Heart right ventricle (tissue), 16 donors: ENCODE results near the gene FZD2. TPM values are rescaled to one million over a fixed set of nuclear protein-coding genes. Genes with fewer than 3 reads are reported as not detected.

Experiments
- ATAC-seq, 8 donors: fragments of 200-7000 bp; cut with Tn5 transposase; one replicate each; pipeline ENCODE4 v1.9.1; 2020; ENCODE audit warnings: mild to moderate bottlenecking in 8 of 8, moderate library complexity in 8 of 8, moderate number of reproducible peaks in 1 of 8
- DNase-seq, 2 donors: peaks; one replicate each; pipeline ENCODE4 v3.0.0-alpha.2; 2020
- H3K27ac ChIP-seq, 10 donors: fragments of 200-600 bp; sonication (generic) in 2 of 10; one replicate each; pipeline versions ENCODE4 v1.5.0 to v1.8.0; 2020 to 2022; ENCODE audit warnings: mild to moderate bottlenecking in 3 of 10
- H3K27me3 ChIP-seq, 7 donors: fragments of 200-600 bp; one replicate each; pipeline ENCODE4 v1.8.0; 2021 to 2022; ENCODE audit warnings: mild to moderate bottlenecking in 2 of 7
- H3K36me3 ChIP-seq, 9 donors: fragments of 200-600 bp; sonication (generic) in 1 of 9; one replicate each; pipeline versions ENCODE4 v1.5.0 to v1.8.0; 2020 to 2022; ENCODE audit warnings: mild to moderate bottlenecking in 2 of 9
- H3K4me1 ChIP-seq, 9 donors: fragments of 200-600 bp; sonication (generic) in 1 of 9; one replicate each; pipeline versions ENCODE4 v1.5.0 to v1.8.0; 2020 to 2022; ENCODE audit warnings: mild to moderate bottlenecking in 4 of 9
- H3K4me3 ChIP-seq, 10 donors: fragments of 200-600 bp; sonication (generic) in 2 of 10; one replicate each; pipeline versions ENCODE4 v1.5.0 to v1.8.0; 2020 to 2022; ENCODE audit warnings: mild to moderate bottlenecking in 7 of 10, moderate library complexity in 2 of 10
- H3K9me3 ChIP-seq, 11 donors: fragments of 200-600 bp in 10 of 11; sonication (generic) in 2 of 11; one replicate each; pipeline versions ENCODE4 v1.5.0 to v1.8.0; 2013 to 2022; ENCODE audit warnings: mild to moderate bottlenecking in 2 of 11, control low read depth in 1 of 11, moderate library complexity in 1 of 11
- CTCF ChIP-seq, 9 donors: fragments of 200-600 bp; sonication (generic) in 2 of 9; IDR thresholded peaks; one replicate each; pipeline versions ENCODE4 v1.5.0 to v1.8.0; 2021 to 2022; ENCODE audit warnings: antibody characterized with exemption in 9 of 9, mild to moderate bottlenecking in 5 of 9, moderate library complexity in 1 of 9
- WGBS, 2 donors: extraction: QIAGEN DNeasy Blood & Tissue Kit; methylation state at CpG; one replicate each; pipeline ENCODE4 v1.1.7; 2013; ENCODE audit warnings: inconsistent platforms in 1 of 2; 5-methylcytosine and 5-hydroxymethylcytosine counted together
- intact Hi-C, 10 donors: fragments of 100-400 bp; cut with DNase I; formaldehyde crosslinking; loops; one replicate each; pipeline versions ENCODE4 v1.11.1 to v1.14.2; 2022
- polyA plus RNA-seq, 2 donors: library from polyadenylated mRNA; stranded (reverse); fragments of 200-250 nt; gene quantifications; one replicate each; pipeline ENCODE4 v1.2.3, GENCODE V29; 2013
- total RNA-seq, 10 donors: library from RNA; stranded (reverse); fragmentation: NEBNext Ultra II Directional in 3 of 10; extraction: Animal tissue kit (Norgen Biotek cat#: 25700) in 3 of 10; gene quantifications; one replicate each; pipeline versions ENCODE4 v1.2.1 to v1.2.4, GENCODE V29; 2021 to 2023
- donor health status: Arrhythmogenic right ventricular cardiomyopathy.
- donor health status: ischemic (EF 13 %, LVEDD 7.1; RV severe dilation, severe dysfunction).
- donor health status: healthy with polysubstance abuse.
- donor health status: DM: no; HTN: yes; CAD: no.
- donor health status: DM: no; HTN: no; CAD: no.
- donor health status: ischemic (EF 25% LVEDD 6.9; RV normal size, moderate dysfunction).
- donor health status: ischemic (EF 25% LVEDD 5.7; RV mildly dilated, moderate dysfunction).
- donor health status: healthy.
- donor health status: DM: yes; HTN: yes; CAD: no.
- donor health status: Ischemic cardiomyopathy.
- donor health status: ischemic (EF 35%, LVEDD 5.7; RV mildly dilated, moderate dysfunction).
- donor health status: nonischemic (EF 11% LVEDD 7.7; RV severe dilation, severe dysfunction).
- donor health status: DM: yes; HTN: yes; CAD: no.
- donor health status: PGD.
- donor health status: ischemic (EF 29% LVEDD 5.4; RV normal size, mild dysfunction).
- donor health status: nonischemic (EF 23%, LVEDD 6.1; RV moderate dilation, normal function).

The FZD2 gene
- total and polyA plus RNA-seq, 12 donors = 0.92 to 6.9 (median 3.2) TPM

DNA sequence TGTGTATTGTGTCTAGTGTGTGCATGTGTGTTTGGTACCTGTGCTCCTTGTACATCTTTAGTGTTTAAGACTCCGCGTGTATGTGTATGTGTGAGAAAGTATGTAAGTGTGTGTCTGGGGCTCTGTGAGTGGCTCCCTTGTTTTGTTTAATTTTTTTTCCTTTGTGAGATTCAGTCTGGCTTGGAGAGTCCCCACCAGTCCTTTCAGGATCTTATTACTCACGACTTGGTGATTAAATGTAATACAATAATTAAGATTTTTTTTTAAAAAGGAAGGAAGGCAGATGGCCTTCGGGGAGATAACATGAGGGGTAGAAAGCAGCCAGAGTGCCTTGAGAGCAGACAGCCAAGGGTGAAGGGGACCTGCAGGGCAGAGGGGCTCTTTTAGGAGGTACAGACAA lies 33.9 kb downstream of the FZD2 start:
- Histone ChIP-seq H3K4me3 (no peak overlapping the region), H3K27ac (no peak overlapping the region), H3K9me3 (no peaks in the 10 kb centered on the region), H3K36me3 (no peaks in the 10 kb centered on the region), H3K4me1 (peaks cover 0 to 19% (median 12%) of the 10 kb centered on the region in 9 donors), H3K27me3 (peaks cover 0 to 9% (median 0%) of the 10 kb centered on the region in 7 donors)
- WGBS, 2 donors = 64 to 73% methylated on average over 4 of the region's 4 CpGs
- no peak for TF ChIP-seq CTCF (IDR thresholded peaks at IDR 0.05)
- DNase-seq = no peak
- intact Hi-C loops = no loop called here
- ATAC-seq = no peak

- intact Hi-C loops = no loop called here
- WGBS, 2 donors = 65 to 75% methylated on average over 6 of the region's 6 CpGs
- DNase-seq = no peak
- H3K36me3 ChIP-seq = no peaks in the 10 kb centered on the region
- no peak for ATAC-seq
- no peak overlapping the region for H3K27ac ChIP-seq
- H3K4me3 ChIP-seq = no peak overlapping the region
- peaks cover 0 to 1% (median 0%) of the 10 kb centered on the region in 9 donors for H3K4me1 ChIP-seq
- no peaks in the 10 kb centered on the region for H3K9me3 ChIP-seq
- H3K27me3 ChIP-seq = peaks cover 0 to 9% (median 0%) of the 10 kb centered on the region in 7 donors
- no peak for TF ChIP-seq CTCF (IDR thresholded peaks at IDR 0.05)
These were observed 35.9 kb downstream of the FZD2 start for GRCh38 chr17:44593156-44593555.

DNA sequence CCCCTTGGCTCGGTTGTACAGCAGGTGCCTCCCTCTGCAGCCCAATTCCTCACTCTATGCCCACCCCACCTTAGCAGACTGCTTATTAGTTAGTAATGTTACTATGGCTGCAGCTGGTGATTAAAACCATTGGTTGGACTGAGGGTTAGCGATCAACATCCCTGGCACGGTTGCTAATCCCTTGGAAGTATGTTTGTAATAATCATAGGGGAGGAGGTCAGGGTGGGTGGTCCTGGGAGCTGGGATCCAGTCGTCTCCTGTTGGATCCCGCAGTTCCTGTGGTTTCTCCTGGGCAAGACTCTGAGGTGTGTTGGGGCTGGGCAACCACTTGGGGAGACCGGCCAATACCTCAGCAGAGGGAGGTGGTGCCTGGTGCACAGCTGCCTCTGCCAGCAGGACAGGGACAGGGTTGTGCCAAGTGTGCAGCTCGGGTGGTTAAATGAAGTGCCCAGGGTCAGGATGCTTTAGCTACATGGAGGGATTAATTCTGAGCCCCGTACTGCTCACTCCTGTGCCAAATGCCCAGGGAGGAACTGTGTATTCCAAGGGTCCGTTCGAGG lies 38.0 kb downstream of the FZD2 start:
- no peak for TF ChIP-seq CTCF (IDR thresholded peaks at IDR 0.05)
- DNase-seq (no peak), ATAC-seq (no peak)
- Histone ChIP-seq H3K27me3 (peaks cover 0 to 9% (median 0%) of the 10 kb centered on the region in 7 donors), H3K4me3 (no peak overlapping the region), H3K27ac (no peak overlapping the region), H3K4me1 (no peaks in the 10 kb centered on the region), H3K9me3 (no peaks in the 10 kb centered on the region), H3K36me3 (no peaks in the 10 kb centered on the region)
- WGBS, 2 donors = 65 to 74% methylated on average over 10 of the region's 10 CpGs
- intact Hi-C loops = no loop called here

GRCh38 chr17:44598329-44598728 lies 41.0 kb downstream of the FZD2 start:
- DNase-seq = no peak
- WGBS, 2 donors = 91 to 93% methylated on average over 5 of the region's 5 CpGs

More at GRCh38 chr17:44598329-44598728, 41.0 kb downstream of the FZD2 start:
- no peaks in the 10 kb centered on the region for H3K9me3 ChIP-seq
- no peak overlapping the region for H3K4me3 ChIP-seq
- H3K4me1 ChIP-seq = no peaks in the 10 kb centered on the region
- no peak for TF ChIP-seq CTCF (IDR thresholded peaks at IDR 0.05)
- H3K27me3 ChIP-seq = peaks cover 0 to 9% (median 0%) of the 10 kb centered on the region in 7 donors
- intact Hi-C loops = no loop called here
- no peaks in the 10 kb centered on the region for H3K36me3 ChIP-seq
- no peak for ATAC-seq
- H3K27ac ChIP-seq = no peak overlapping the region
